Activated CD4-positive, alpha-beta T cell treated with anti-CD3 and anti-CD28 coated beads, Interleukin-10, Interleukin-2, amounts not matched to agents 100 ng/mL and 50 ng/mL, durations not matched to agents 16 hours and 8 hours (primary cell): ENCODE measurements around the gene DHX29.
A peak's percentile ranks its signal among the peaks of the same experiment; 100 is the strongest.

Experiments
- DNase-seq: peaks from one replicate; pipeline ENCODE4 v3.0.0-alpha.2; 2020

Gene DHX29

DNA sequence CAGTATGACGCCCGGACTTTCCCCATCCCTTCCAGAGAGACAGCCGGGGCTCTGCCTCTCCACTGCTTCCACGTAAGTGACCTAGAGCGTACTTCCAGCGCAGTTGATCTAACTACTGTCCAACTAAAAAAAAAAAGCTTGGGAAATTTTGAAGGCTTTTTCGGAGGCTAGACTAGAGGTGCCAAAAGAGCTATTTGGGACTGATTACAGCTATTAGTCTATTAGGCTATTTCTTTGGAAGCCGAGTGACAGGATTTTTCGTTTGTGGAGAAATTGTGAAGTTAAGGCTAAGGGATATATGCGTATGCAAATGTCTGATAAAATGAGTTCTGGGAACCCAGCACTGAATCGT lies 75.6 kb downstream of the DHX29 start:
- DNase-seq = no peak

DNA sequence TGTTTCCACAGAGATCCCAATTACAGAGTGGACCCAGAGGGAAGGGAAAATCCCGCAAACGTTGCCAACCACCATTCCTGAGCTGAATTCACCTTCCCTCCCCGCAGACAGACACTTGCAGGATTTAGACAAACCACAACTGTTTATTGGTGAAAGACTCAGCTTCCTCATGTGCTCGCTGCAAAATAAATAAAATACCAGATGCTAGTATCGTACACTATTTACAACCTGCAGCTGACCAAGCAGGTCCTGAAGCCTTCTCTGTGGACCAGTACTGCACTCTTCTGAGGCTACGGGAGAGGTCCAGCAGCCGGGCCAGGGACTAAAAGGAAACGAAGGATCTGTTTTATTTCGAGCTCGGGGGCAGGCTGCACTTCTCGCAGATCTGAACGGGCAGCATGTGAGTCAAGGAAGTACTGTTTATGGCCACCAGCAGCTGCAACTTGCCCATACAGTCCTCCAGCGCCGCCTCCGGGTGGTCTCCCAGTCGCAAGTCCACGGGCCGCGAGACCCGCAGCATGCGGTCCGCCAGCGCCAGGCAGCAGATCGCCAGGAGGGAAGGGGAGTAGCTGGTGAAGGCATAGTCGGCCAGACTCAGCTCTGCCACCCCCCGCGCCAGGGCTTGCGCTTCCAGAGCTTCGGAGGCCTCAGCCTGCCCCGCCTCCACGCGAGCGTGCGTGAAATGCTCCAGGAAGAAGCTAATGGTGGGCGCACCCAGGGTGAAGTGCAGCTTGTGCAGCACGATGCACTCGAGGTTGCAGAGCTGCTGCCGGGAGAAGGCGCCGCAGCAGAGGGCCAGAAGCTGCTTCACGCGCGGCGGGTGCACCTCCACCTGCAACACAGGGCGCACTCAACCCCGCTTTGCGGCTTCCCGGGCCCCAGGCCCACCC lies 76.2 kb downstream of the DHX29 start:
- no peak for DNase-seq

DNA sequence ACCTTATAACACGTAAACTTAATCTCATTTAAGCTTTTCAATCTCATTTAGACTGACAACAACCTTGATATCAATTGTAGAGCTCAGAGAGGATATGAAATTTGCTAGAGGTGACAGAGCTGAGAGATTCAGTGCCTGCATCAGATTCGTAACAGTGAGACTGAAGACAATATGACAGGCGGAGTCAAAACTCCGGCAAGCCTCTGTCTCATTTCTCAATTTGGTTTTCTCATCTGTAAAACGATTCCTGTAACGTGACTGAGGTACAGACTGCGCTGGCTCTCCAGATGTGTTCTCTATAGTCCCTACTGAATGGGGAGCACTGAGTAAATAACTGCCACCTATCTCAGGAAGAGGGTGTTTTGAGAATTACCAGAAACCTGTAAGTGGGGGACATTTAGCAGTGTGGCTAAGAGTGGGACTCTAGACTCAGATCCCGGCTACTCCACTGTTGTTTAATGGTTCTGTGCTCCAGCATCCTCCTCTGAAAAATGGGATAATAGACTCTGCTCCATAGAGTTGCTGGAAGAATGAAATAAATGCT lies 77.3 kb downstream of the DHX29 start:
- peak; percentile 46 for DNase-seq

DNA sequence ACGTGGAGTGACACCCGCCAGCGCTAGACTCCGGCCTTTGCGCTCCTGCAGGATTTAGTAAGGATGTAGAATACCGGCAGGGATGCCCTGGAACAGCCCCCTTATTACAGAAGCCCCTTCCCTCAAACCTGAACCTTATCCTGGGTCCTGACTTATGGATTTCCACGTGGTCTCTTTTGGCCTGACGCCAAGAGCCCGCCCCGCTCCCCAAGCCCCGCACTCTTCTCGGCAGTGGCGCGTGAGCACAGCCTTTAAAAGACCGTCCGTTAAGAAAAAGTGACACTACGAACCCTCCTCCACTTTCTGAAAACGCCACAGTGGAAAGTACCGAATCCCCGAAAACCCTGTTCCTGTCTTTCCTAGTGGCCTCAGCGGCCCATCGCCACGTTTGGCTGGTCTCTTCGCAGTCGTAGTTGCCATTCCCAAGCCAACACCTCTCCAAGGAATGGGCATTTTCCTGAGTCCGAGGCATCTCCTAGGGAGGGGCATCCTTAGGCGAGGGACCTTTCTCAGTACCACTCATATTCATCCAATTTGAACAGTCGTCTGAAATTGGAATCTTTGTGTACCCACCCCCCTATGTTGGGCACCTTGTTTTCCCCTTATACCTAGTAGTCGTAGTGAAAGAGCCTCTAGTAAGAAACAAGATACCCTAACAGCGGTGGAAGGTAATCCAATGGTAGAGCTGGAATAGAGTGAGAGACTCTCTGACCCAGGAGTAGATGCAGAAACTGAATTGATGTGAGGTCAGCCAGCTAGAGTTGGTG lies 79.6 kb downstream of the DHX29 start:
- DNase-seq = no peak

DNA sequence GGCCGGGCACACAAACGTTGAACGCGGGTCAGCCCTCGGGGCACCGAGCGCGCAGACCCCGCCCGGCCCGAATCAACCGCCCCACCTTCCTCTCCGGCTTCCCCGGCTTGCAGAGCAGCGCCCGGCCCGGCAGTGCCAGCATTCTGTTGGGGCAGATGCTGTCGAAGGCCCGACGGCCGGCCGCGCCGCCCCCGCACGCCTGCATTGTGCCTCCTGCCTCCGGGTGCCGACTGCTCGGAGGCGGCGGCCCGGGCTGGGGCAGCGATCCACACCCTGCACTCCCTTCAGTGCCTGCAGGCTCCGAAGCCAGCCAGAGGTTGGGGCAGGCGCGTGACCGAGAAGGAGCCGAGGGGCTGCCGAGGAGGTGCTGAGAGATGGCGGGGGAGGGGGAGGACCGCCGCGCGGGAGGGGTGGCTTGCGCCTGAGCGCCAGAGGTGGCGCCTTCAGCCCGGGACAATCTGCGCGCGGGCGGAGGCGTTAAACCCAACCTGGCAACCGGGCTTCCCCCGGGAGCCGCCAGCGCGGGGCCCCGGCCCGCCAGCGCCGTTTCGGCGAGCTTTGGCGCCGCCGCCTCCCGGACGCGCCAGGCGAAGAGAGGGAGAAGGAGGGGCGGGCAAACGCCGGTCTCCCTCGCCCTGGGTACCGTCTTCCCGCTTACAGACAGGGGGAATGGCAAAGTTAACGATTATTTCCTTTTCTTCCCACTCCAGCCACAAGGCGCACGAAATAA lies 80.4 kb downstream of the DHX29 start, which contains the start of gene MCIDAS:
Gene MCIDAS (minus strand): TSS at position 382 of the 730 bp plus-strand sequence. CDS start 177 bp downstream, at position 205.
- DNase-seq = peak; percentile 71

DNA sequence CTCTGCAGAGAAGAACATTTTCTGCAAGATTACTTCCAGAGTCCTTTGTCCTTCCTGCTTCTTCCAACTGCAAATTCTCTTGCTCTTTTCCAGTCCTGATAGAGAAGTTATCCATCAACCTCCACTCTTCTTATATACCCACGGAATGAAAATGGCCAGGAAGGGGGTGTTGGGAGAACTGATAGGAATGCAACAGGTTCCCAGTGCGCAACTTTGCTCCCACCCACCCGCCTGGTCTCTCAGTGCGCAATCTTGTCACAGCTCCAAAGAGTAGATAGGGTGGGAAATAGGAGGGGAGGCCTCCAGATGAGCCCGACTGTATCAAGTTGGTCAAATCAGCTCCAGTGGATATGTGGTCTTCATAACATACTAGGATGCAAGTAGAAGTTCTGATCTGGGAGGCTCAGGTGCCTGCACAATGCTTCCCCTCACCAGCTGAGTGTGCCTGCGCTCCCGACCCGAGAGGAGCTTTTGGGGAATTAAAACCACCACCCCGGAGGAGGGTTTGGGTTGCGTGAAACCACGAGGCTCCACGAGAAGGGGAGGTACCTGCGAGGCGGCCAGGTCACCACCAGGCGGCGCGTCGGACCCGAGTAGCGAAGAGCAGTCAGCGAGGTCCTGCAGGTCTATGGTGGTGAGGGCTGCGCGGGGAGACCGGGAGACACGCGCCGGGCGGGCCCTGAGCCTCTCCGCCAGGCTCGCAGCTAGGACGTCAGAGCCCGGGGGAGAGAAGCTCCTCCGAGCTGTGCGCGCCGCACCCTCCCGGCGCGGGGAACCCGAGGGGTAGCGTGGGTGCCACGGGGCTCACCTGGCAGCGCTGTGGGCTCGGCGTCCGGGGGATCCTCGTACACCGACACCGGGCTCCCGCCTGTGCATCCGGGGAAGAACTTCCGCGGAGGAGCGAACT lies 81.2 kb downstream of the DHX29 start:
- DNase-seq = peak; percentile 83

DNA sequence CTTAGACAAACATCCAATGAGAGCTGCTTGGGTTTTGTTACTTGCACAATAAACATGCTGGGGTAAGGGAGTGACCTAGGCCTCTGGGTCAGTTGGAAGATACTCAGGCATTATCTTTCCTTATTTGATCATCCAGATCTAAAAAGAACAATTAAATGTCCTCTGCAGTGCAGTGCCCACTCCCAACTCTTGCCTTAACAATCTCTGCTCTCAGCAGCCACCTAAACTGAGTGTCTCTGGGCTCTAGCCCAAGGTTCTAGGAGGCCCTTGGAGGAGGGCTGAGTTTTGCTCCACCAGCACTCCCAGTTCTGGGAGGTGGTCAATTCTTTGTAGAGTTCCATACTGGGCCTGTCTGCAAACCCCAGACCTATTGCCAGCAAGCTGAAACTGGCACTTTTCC lies 82.1 kb downstream of the DHX29 start:
- no peak for DNase-seq

DNA sequence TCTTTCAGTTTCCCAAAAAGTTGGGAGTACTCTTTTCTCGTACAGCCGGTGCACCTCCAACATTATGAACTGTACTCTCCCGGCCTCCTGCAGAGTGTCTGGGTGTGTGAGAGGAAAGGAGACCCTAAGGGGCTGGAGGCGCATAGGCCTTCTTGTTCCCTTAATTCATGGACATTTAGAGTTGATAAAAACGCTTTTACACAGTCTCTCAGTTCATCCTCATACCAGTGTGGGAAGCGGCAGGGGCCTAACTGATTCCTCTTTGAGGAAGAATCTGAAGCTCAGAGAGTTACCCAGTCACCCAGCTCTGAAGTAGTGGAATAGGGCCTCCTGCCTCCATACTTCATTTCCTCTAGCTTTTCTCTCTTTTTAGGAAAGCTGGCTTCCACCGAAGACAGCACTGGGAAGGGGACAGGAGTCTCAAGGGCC lies 83.7 kb downstream of the DHX29 start:
- DNase-seq = no peak

DNA sequence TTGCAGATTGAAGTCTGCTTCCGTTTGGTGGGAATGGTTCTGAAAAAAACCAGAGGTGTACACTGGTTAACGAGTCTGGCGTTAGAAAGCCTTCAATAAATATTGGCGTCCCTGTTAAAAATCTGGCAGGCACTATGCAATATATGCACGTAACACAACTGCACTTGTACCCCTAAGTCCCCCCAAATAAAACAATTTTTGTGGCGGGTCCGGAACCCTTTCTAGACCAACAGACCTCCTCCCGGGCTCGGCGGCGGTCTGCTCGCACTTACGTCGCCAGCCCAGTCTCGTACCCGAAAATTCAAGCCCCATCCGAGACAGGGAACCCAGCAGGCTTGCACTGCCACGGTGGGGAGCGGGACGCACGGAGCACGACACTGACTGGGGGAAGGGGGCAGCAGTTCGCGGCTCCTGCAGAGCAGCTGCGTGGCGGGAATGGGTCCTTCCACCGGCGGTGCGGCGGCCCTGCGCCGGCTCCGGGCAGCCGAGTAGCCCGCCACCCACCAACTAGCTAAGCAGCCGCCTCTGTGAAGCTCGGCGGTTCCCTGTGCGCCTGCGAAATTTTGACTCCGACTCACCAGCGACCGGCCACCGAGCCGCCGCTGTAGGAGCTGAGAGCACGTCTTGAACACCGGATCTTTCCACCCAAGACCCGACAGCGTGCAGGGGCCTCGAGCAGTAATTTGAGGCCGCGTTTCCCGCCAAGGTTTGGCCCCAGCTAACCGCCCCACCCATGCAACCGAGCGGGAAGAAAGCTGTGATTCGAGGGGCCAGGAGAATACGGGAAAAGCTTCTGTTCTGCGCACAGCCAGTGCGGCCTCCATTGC lies 84.3 kb downstream of the DHX29 start:
- no peak for DNase-seq

DNA sequence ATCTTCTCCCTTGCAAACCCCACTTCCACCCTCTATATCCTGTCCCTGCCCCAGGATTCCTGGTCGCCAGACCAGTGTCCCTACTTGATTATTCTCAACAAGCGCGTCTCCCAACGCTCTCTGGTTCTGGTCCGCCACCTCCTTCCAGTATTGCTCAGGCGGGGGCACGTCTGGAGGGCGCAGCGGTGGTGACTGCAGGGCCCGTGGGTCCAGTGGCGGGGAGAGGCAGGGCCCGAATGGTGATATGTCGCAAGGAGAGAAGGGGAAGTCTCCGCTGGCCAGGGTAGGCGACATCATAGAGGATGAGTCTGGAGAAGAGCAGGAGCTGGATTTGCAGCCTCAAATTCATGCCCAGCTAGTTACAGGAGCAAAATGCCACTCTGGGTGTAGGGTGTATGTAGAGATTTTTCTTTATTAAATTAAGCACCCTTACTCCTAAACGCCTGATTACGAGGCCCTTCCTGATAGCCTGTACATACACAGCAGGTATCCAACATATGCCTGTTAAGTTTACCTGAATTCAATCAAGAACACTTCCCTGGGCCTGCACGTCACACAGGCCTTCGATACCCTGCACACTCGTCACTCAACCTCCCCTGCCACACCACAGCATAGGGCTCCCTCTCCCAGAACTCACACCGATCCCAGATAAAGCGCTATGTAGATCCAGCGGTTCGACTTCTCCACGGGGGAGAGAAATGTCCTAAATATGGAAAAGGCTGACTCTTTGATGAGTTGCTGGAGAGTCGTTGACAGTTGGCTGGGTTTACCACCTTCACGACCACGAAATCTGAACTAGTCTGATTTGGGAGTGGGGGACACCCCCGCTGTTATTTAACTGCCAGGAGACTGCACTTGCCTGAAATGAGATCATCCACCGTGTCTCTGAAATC lies 85.2 kb downstream of the DHX29 start:
- DNase-seq = no peak

DNA sequence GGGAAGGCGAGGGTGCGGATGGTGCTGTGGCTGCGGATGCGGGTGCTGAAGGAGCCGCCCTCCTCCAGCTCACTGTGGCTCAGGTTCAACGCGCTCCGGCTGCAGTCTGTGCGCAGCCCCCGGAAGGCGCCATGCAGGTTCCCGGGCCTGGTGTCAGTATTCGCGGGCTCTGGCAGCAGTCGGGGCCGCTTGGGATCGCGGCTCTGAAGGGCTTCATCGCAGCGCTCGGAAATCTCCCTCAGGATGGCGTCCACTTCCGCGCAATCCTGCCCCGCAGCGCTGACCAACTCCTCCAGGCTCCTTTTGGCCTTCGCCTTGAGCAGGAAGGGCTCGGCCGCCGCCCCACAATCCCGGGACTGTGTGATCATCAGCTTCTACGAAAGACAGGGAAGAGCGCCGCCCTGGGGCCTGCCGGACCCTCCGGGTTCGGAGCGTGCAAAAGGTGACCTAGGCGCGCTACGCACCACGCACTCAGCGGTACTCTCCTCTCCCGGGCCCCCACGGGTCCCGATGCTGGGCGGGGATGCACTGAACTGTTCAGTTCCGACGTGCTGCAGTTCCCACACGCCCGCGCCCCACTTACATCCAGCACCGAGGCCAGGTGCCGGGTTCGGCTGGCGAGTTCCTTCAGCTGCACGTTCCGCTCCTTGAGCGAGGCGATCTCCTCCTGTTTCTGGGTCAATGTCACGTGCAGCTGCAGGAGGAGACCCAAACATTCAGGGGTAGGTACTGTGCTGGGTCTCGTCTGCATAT lies 86.9 kb downstream of the DHX29 start:
- no peak for DNase-seq

DNA sequence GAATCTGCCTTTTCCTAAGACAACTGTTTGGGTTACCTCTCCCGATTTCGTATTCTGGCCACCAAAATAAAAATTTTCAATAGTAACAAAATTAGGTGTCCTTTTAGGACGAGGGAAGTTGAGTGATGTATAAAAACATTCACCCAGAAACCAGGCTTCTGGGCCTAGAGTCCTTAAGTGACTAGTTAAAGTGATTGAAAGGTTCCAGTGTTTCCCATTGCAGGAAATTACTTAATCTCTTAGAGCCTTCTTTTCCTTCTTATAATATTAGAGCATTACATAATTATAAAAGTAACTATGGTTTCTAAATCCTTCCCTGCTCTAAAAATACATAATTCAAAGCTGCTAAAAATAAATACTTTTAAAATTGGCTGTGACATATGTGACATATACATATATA lies 87.7 kb downstream of the DHX29 start:
- DNase-seq = no peak

DNA sequence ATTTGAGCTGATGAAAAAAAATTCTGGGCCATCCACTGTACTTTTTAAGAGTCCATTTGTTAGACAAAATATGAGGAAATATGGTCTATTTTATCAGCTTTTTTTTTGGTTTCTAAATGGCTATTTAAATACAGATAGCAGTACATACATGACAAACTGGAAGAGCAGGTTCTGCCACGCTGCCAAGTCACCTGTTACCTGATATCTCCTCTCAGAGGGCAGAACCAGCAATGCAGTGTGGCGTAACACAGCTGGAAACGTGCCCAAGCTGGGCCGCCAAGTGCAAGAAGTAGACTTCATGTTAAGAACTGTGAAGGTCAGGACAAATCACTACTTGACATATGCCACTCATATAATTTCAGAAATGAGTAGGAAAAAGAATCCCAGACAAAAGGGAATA lies 88.5 kb downstream of the DHX29 start:
- DNase-seq = no peak

DNA sequence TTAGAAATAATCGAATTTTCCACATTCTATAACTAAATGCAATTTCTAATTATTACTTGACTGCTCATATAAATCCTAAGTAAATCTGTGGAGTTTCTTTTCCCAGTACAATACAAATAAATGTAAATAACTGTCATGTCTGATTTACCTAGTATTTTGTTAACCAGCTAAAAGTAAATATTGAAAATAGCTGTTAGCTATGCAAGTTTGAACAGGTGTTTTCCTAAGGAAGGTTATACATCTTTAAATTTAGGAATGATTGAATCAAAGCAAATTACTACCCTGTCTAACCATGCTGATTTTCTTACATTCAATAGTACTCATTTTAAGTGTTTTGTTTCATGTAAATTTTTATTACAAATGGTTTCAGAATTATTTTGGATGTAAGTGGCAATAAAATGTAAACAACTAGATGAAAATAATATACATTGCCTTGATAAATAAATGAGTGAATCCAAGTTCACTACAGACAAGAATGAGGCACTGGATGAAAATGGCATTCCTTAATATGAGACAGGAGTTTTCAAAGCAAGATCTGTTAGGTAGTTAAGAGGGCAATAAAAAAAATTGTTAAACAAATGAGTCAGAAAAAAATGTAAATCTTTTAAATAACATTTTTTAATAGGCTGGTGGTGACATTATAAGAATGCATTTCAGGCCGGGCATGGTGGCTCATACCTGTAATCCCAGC lies 96.2 kb downstream of the DHX29 start:
- DNase-seq = no peak
